Right hindlimb (tissue), 1 donor: Measurements from ENCODE around the gene ABHD15.
"Not testable (repeated sequence)": the region's sequence is repeated elsewhere in the genome, so short reads cannot be mapped to it uniquely, and the experiment has no call there.

Experiments used
- DNase-seq: peaks from one replicate; pipeline ENCODE4 v3.0.0-alpha.2; 2018

Gene ABHD15

GRCh38 chr17:29567554-29568330 is 905 bp upstream of the ABHD15 start:
- peak; percentile 61 for DNase-seq

DNA sequence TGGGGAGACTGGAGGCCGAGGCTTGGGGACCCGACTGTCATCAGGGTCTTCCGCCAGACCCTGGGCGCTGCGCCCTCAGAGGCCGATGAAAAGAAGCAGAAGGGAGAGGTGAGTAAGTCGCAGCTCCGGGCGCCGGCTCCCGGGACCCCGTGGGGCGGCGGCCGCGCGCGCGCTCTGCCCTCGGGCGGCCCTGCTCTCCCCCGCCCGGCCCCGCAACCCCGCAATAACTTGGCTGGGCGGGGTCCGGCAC is 392 bp upstream of the ABHD15 start:
- no peak for DNase-seq

DNA sequence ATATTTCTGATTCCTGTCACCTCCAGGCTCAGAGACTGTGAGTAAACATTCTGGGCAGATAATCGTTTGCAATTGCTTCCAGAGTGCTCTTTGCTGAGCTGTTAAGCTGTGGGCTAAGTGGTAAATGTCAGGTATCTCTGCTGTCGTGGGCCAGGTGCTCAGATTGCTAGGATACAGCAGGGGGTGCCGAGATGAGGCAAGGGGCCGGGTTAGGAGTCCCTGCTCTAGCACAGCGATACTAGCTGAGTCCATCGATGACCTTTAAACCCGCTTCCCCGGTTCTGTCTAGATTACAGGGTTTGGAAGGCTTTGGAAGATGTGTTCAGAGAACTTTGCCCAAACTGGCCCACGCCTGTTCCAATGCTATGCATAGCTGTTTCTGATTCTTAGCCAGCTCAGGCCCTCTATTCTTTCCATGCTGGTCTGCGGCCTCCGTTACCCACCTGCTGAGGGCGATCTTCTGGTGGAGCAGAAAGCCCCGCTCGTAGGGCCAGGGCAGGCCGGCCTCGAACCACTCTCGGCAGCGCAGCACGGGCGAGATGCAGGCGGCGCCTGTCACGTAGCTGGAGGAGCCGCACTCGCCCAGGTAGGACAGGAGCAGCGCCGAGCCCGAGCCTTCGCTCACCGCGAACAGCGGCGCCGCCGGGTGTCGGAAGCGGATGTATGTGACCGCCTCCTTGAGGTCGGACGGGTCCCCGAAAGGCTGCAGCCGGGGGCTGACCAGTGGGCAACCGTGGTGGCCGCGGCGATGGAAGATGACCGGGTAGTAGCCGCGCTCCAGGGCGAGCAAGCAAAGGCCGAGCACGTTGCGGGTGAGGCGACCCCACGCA is 979 bp downstream of the ABHD15 start:
- no peak for DNase-seq

GRCh38 chr17:29563816-29564215 is 3.0 kb downstream of the ABHD15 start:
- DNase-seq = no peak

DNA sequence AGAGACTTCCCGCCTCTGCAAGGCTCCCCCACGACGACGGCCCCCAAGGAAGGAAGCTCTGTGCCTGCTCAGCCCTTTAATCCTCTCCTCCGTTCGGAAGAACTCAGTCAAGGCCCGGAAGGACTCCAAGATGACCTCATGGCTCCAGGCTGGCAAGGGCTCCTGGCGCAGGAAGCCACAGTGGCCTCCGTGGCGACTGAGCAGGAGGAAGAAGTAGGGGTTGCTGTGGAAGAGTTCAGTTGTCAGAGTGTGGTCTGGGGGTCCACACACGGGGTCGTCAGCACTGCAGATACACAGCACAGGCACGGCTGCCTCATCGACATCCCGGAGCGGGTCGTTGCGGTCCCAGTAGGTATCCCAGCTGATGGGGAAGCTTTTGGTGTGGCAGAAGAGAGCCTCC is 4.2 kb downstream of the ABHD15 start:
- DNase-seq = no peak

GRCh38 chr17:29561554-29562517 is 5.0 kb downstream of the ABHD15 start:
- DNase-seq = no peak

DNA sequence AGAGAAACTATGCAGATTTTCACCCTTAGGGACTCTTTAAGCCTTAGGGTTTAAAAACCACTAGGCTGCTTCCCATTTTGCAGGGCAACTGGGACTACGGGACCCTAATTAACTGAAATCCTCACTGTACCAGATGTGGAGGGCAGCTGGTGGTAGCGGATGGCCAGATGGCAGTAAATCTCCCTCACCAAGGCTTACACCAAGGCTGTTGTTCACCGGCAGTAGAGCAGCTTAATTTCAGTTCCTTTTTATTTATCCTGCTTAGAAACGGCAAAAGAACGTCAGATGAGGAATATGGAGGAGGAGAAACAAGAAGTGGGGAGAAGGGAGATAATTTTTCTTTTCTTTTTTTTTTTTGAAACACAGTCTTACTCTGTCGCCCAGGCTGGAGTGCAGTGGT is 6.5 kb downstream of the ABHD15 start:
- no peak for DNase-seq

DNA sequence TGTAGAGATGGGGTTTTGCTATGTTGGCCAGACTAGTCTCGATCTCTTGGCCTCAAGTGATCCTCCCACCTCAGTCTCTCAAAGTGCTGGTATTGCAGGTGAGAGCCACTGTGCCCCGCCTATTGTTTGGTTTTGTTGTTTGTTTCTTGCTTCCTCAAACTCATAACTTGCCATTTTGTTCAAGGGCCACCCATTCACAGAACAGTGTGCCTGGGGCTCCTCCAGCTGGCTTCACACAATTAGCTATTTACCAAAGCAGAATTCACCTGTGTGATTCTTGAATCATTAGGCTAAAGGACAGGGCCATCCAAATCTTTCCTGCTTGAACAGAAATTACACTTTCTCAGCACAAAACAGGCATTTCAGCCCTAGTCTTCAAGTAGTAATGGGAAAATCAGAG is 7.2 kb downstream of the ABHD15 start:
- DNase-seq = no peak

DNA sequence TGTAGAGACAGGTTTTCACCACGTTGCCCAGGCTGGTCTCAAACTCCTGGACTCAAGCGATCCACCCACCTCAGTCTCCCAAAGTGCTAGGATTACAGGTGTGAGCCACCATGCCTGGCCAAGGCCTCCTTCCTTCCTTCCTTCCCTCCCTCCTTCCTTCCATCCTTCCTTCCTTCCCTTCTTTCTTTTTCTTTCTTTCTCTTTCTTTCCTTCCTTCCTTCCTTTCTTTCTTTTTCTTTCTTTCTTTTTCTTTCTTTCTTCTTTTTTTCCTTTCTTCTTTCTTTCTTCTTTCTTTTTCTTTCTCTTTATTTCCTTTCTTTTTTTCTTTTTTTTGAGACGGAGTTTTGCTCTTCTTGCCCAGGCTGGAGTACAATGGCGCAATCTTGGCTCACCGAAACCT is 8.7 kb downstream of the ABHD15 start:
- DNase-seq = not testable (repeated sequence)

DNA sequence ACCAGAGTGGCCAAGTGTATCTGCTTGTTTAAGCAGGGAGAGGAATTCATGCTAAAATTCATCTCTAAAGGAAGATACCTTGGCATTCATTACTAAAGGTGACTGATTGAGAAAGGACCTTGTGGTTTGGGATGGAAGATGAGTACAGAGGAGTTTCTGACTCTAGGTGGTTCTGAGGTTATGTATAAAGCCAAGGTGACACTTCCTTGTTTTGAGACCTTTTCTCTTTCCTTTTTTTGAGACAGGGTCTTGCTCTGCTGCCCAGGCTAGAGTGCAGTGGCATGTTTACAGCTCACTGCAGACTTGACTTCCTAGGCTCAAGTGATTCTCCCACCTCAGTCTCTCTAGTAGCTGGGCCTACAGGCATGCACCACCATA is 9.1 kb downstream of the ABHD15 start:
- no peak for DNase-seq

DNA sequence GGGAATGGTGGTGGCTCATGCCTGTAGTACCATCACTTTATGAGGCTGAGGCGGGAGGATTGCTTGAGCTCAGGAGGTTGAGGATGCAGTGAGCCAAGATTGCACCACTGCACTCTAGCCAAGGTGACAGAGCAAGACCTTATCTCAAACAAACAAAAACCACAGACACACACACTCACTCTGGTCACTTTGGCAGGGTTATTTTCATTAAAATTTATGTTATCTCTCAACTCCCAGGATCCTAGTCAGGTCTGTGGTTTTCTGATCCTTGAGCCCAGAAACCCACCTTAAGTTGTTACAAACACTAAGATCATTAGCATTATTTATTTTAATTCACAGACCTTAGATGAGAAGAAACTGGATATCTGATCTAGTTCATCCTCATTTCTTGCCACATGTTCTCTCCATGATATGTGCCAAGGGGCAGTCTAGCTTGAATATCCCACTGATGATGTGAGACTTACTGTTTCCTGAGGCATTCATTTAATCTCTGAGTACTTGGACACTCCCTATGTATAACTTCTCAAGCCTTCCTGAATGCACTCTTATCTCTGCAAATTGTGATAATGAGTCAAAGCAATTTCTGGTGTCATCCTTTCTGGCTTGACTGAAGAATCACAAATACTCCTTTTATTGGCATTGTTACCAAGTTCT is 9.6 kb downstream of the ABHD15 start:
- DNase-seq = no peak

GRCh38 chr17:29555840-29556239 is 11.0 kb downstream of the ABHD15 start:
- no peak for DNase-seq

DNA sequence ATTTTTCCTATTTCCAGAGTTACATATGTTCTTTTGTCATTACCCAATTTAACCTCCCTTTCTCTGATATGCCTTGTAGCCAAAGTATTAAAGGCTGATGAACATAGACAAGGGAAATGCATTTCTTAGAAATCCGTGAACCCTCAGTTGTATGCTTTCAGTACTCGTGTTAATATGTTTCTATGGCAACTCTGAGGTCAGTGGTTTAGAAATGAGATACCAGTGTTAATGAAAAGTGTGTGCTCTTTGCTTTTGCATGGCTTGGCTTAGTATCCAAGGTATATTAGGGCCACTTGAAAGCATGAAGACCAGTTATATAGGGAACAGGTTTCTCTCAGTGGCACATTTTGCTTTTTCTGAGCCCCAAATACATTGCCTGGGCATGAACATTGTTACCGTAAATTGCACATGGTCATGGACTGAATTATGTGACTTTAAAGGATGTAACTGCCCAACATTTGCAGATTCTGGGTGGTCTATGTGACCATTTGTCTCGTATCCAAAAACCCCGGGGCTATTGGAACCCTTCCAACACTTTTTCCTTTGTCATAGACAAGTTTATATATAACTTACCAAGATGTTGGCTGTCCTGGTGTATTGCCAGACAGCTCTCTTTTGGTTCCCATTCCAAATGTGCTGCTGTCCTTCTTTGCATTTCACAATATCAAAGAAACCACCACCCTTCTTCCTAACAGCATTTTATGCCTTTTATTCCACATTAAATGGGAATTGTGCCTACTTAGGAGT is 17.5 kb downstream of the ABHD15 start:
- peak; percentile 41 for DNase-seq

- DNase-seq = no peak
Observed at GRCh38 chr17:29546830-29547229, 20.0 kb downstream of the ABHD15 start.

DNA sequence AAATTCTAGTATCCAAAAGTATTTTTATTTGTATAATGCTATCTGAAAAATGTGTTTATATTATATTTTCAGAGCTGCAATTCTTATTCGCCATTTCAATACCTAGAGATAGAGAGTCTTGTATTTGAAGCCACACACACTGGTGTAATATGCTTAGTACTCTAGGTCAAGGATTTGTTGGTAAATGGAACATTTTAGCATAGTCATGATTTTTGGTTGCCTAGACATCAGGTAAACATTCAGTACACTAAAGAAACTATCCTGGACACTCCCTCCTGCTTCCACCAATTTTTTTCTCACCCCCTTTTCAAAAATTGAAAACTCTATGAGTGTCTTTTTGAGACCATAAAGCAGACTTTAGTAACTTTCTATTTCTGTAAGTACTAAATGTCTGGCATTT is 20.8 kb downstream of the ABHD15 start:
- DNase-seq = no peak

- no peak for DNase-seq
Observed at GRCh38 chr17:29544066-29544465, 22.8 kb downstream of the ABHD15 start.

DNA sequence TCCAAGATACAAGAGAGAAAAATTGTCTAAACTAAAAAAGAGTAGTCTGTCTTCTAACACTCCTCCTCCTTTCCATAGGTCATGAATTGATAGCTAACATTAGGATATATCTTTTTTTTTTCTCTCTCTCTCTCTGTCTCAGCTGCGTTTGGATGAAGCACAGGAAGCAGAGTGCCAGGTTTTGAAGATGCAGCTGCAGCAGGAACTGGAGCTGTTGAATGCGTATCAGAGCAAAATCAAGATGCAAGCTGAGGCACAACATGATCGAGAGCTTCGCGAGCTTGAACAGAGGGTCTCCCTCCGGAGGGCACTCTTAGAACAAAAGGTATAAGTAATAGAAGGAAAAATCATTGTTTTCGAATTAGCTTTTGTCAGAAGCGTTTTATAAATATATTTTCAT is 32.9 kb downstream of the ABHD15 start:
- no peak for DNase-seq

GRCh38 chr17:29526322-29526721 is 40.5 kb downstream of the ABHD15 start:
- DNase-seq = no peak

DNA sequence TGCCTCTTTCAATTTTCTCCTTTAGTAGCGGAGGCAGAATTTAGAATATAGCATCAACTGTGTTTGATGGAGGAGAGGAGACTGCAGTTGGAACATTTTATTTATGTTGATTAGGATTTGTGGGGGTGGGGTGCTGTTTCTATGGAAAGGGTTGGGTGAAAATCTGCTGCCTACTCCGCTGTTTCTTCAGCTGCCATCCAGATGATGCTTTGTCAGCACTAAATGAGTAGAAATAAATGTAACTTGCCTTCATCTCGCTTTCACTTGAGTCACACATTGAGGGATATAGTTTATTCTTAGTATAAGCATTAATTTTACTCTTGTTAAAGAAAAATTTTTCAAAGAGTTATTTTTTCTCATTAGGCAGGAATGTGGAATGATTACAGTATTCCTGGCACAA is 42.1 kb downstream of the ABHD15 start:
- DNase-seq = no peak

GRCh38 chr17:29518359-29518758 is 48.5 kb downstream of the ABHD15 start:
- DNase-seq = no peak

DNA sequence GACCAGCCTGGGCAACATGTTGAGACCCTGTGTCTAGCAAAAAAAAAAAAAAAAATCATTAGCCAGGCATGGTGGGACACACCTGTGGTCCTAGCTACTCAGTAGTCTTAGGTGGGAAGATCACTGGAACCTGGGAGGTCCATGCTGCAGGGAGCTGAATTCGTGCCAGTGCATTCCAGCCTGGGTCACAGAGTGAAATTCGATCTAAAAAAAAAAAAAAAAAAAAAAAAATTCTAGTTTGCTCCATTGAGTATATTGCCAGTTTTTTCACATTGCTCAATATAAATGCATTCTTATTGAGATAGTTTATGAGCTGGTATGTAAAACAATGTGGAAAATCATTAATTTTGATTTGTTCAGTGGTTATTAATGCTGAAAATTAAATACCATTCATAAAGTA is 52.0 kb downstream of the ABHD15 start:
- no peak for DNase-seq

GRCh38 chr17:29510953-29511352 is 55.9 kb downstream of the ABHD15 start:
- no peak for DNase-seq
